KMS-11 (cell line): ENCODE data around the gene FADS1.

ENCODE experiments used
- H2AFZ ChIP-seq: fragments of 200-600 bp; sonication (generic); 2 replicates; pipeline ENCODE4 v1.6.1; 2016; ENCODE audit warnings: antibody characterized with exemption, mixed run types, low read depth
- H3K27ac ChIP-seq: fragments of 200-600 bp; sonication (generic); 2 replicates; pipeline ENCODE4 v1.6.1; 2016; ENCODE audit warnings: mild to moderate bottlenecking, mixed run types
- H3K27me3 ChIP-seq: fragments of 200-600 bp; sonication (generic); 2 replicates; pipeline ENCODE4 v1.6.1; 2017; ENCODE audit warnings: mild to moderate bottlenecking, low read depth, mixed run types, moderate library complexity; ENCODE audit not compliant: insufficient read depth
- H3K36me3 ChIP-seq: fragments of 200-600 bp; sonication (generic); 2 replicates; pipeline ENCODE4 v1.6.1; 2017; ENCODE audit warnings: mild to moderate bottlenecking, mixed run types; ENCODE audit not compliant: insufficient read depth
- H3K4me1 ChIP-seq: fragments of 200-600 bp; sonication (generic); 2 replicates; pipeline ENCODE4 v1.6.1; 2016; ENCODE audit warnings: mild to moderate bottlenecking, low read depth, mixed run types; ENCODE audit not compliant: poor library complexity, severe bottlenecking
- H3K4me2 ChIP-seq: fragments of 200-600 bp; sonication (generic); 2 replicates; pipeline ENCODE4 v1.7.0; 2016; ENCODE audit warnings: mild to moderate bottlenecking, mixed run types
- H3K4me3 ChIP-seq: fragments of 200-600 bp; sonication (generic); IDR thresholded peaks from 2 replicates; pipeline ENCODE4 v1.6.1; 2017; ENCODE audit warnings: low read depth, low read length, mixed read lengths; ENCODE audit not compliant: insufficient read depth
- H3K79me2 ChIP-seq: fragments of 200-600 bp; sonication (generic); 2 replicates; pipeline ENCODE4 v1.6.1; 2016; ENCODE audit warnings: low read depth, mixed run types; ENCODE audit not compliant: insufficient read depth
- H3K9ac ChIP-seq: fragments of 200-600 bp; sonication (generic); 2 replicates; pipeline ENCODE4 v1.6.1; 2016; ENCODE audit warnings: mild to moderate bottlenecking, mixed run types
- H4K20me1 ChIP-seq: fragments of 200-600 bp; sonication (generic); 2 replicates; pipeline ENCODE4 v1.6.1; 2016; ENCODE audit warnings: mild to moderate bottlenecking, mixed run types; ENCODE audit not compliant: insufficient read depth
- CTCF ChIP-seq: fragments of 200-600 bp; sonication (generic); conservative IDR thresholded peaks from 2 replicates; pipeline ENCODE4 v1.6.1; 2017; ENCODE audit warnings: low read depth, mild to moderate bottlenecking, antibody characterized with exemption, low read length, moderate library complexity, mixed read lengths

Gene FADS1

GRCh38 chr11:61826930-61827570 is 10.2 kb upstream of the FADS1 start:
- no peaks in the 10 kb centered on the region for H3K79me2 ChIP-seq
- no peak overlapping the region for H3K9ac ChIP-seq

GRCh38 chr11:61820174-61820573 is 3.4 kb upstream of the FADS1 start:
- H3K79me2 ChIP-seq = no peaks in the 10 kb centered on the region
- no peaks in the 10 kb centered on the region for H3K27me3 ChIP-seq
- H3K4me3 ChIP-seq = no peak overlapping the region
- no peak overlapping the region for H3K4me2 ChIP-seq
- peaks cover 8% of the 10 kb centered on the region for H3K4me1 ChIP-seq
- H2AFZ ChIP-seq = no peak overlapping the region
- TF ChIP-seq CTCF = no peak
- no peak overlapping the region for H3K9ac ChIP-seq
- no peaks in the 10 kb centered on the region for H4K20me1 ChIP-seq
- H3K36me3 ChIP-seq = no peaks in the 10 kb centered on the region
- no peak overlapping the region for H3K27ac ChIP-seq

More at GRCh38 chr11:61826930-61827570, 10.2 kb upstream of the FADS1 start:
- H3K27me3 ChIP-seq = peaks cover 6% of the 10 kb centered on the region; the same call in 1 of the 2 replicates
- no peak overlapping the region for H2AFZ ChIP-seq
- H3K27ac ChIP-seq = no peak overlapping the region
- H3K4me2 ChIP-seq = no peak overlapping the region
- H3K4me1 ChIP-seq = no peaks in the 10 kb centered on the region
- TF ChIP-seq CTCF = no peak
- no peak overlapping the region for H3K4me3 ChIP-seq
- H3K36me3 ChIP-seq = no peaks in the 10 kb centered on the region
- no peaks in the 10 kb centered on the region for H4K20me1 ChIP-seq

GRCh38 chr11:61817471-61818202 is 834 bp upstream of the FADS1 start:
- peak overlapping the region; percentile 67; the same call in 1 of the 2 replicates for H3K9ac ChIP-seq
- H3K27ac ChIP-seq = no peak overlapping the region; the same call in 1 of the 2 replicates
- no peak overlapping the region for H3K4me3 ChIP-seq
- H3K36me3 ChIP-seq = no peaks in the 10 kb centered on the region
- H3K79me2 ChIP-seq = no peaks in the 10 kb centered on the region
- H2AFZ ChIP-seq = peak overlapping the region; percentile 63; the same call in 1 of the 2 replicates
- H3K27me3 ChIP-seq = no peaks in the 10 kb centered on the region
- no peaks in the 10 kb centered on the region for H4K20me1 ChIP-seq
- H3K4me2 ChIP-seq = peak overlapping the region; percentile 37
- no peak for TF ChIP-seq CTCF
- H3K4me1 ChIP-seq = peaks cover 8% of the 10 kb centered on the region

- no peak for TF ChIP-seq CTCF
- peaks cover 8% of the 10 kb centered on the region for H3K4me1 ChIP-seq
- H2AFZ ChIP-seq = peak overlapping the region; percentile 63
- no peaks in the 10 kb centered on the region for H3K27me3 ChIP-seq
- no peak overlapping the region for H3K4me3 ChIP-seq
- H3K9ac ChIP-seq = peak overlapping the region; percentile 67
- peak overlapping the region; percentile 48; the same call in 1 of the 2 replicates for H3K27ac ChIP-seq
- H3K4me2 ChIP-seq = peak overlapping the region; percentile 92
- H3K36me3 ChIP-seq = no peaks in the 10 kb centered on the region
- H3K79me2 ChIP-seq = no peaks in the 10 kb centered on the region
- H4K20me1 ChIP-seq = no peaks in the 10 kb centered on the region
Observed at GRCh38 chr11:61815790-61816735, 740 bp downstream of the FADS1 start.
